Activated CD8-positive, alpha-beta memory T cell treated with anti-CD3 and anti-CD28 coated beads for 24 hours (primary cell): ENCODE data around the gene SFMBT1.
A peak's percentile ranks its signal among the peaks of the same experiment; 100 is the strongest.

ENCODE experiments used
- DNase-seq: peaks from one replicate; pipeline ENCODE4 v3.0.0-alpha.2; 2020

Gene SFMBT1

GRCh38 chr3:53045518-53046170, at the start of gene SFMBT1:
Gene SFMBT1 (minus strand): TSS chr3:53046073. CDS start chr3:52969128, 76,945 bp downstream.
- no peak for DNase-seq

- DNase-seq = no peak
Measured at GRCh38 chr3:53092942-53093341, 47.1 kb upstream of the SFMBT1 start.

- DNase-seq = no peak
Measured at GRCh38 chr3:53092216-53092615, 46.3 kb upstream of the SFMBT1 start.

- no peak for DNase-seq
Measured at GRCh38 chr3:53091011-53091410, 45.1 kb upstream of the SFMBT1 start.

- no peak for DNase-seq
Measured at GRCh38 chr3:53089511-53089910, 43.6 kb upstream of the SFMBT1 start.

GRCh38 chr3:53085476-53085875, 39.6 kb upstream of the SFMBT1 start:
- no peak for DNase-seq

- DNase-seq = no peak
Measured at GRCh38 chr3:53084310-53085001, 38.6 kb upstream of the SFMBT1 start.

- no peak for DNase-seq
Measured at GRCh38 chr3:53083949-53084309, 38.1 kb upstream of the SFMBT1 start.

- no peak for DNase-seq
Measured at GRCh38 chr3:53083521-53083920, 37.6 kb upstream of the SFMBT1 start.

GRCh38 chr3:53082736-53083135, 36.9 kb upstream of the SFMBT1 start:
- DNase-seq = peak; percentile 9

- no peak for DNase-seq
Measured at GRCh38 chr3:53081318-53081717, 35.4 kb upstream of the SFMBT1 start.

- DNase-seq = no peak
Measured at GRCh38 chr3:53080612-53081205, 34.8 kb upstream of the SFMBT1 start.

- DNase-seq = no peak
Measured at GRCh38 chr3:53079791-53080555, 34.1 kb upstream of the SFMBT1 start.

GRCh38 chr3:53079147-53079546, 33.3 kb upstream of the SFMBT1 start:
- DNase-seq = no peak

GRCh38 chr3:53078656-53079055, 32.8 kb upstream of the SFMBT1 start:
- no peak for DNase-seq

GRCh38 chr3:53077476-53078220, 31.8 kb upstream of the SFMBT1 start:
- no peak for DNase-seq

- DNase-seq = no peak
Measured at GRCh38 chr3:53075743-53076140, 29.9 kb upstream of the SFMBT1 start.

GRCh38 chr3:53074761-53075742, 29.2 kb upstream of the SFMBT1 start:
- no peak for DNase-seq

GRCh38 chr3:53074366-53074696, 28.5 kb upstream of the SFMBT1 start:
- DNase-seq = no peak

- no peak for DNase-seq
Measured at GRCh38 chr3:53073553-53074365, 27.9 kb upstream of the SFMBT1 start.
